ENCODE data around the gene ADAMTSL1. TPM values are rescaled to one million over a fixed set of nuclear protein-coding genes. Genes with fewer than 3 reads are reported as not detected.
A peak's percentile ranks its signal among the peaks of the same experiment; 100 is the strongest.

ADAMTSL1 gene
- total RNA-seq, 1 experiment from 2014 or later: 1.2 TPM

DNA sequence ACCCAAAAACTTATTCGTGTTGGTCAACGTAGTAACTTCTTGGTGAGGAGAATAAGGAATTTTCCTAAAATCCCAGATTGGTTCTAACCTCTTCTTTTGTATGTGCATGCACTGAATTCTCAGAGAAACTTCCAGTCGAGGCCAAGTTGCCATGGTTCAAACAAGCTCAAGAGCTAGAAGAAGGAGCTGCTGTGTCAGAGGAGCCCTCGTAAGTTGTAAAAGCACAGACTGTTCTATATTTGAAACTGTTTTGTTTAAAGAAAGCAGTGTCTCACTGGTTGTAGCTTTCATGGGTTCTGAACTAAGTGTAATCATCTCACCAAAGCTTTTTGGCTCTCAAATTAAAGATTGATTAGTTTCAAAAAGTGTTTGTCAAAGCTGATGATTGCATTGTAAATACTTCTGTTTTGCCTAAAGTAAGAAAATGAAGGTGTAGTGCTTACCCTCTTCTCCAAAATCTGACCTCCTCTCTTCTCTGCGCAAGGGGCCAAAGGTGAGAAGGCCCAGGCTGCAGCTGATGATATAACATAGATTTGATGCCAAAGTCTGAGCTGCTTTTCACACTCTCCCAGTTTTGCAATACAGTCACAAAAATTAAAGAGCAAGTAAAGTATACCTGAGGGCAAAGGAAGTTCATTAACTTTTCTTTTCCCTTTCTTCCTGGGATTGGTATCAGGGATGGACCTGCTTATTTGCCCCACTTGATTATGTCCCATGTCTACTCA, 210.8 kb downstream of the ADAMTSL1 start:
- H3K9ac ChIP-seq (ENCODE audit: extremely low read depth, insufficient read length, low read length): no peak overlapping the region
- H3K14ac ChIP-seq (ENCODE audit: insufficient read depth, low read length): no peak overlapping the region
- H3K79me2 ChIP-seq (ENCODE audit: insufficient read depth, low read length): no peaks in the 10 kb centered on the region
- peak overlapping the region in 1 of 3 experiments; percentile 8; a peak in 2 of 7 replicates for H3K27ac Mint-ChIP-seq
- TF ChIP-seq, protein P1, sequence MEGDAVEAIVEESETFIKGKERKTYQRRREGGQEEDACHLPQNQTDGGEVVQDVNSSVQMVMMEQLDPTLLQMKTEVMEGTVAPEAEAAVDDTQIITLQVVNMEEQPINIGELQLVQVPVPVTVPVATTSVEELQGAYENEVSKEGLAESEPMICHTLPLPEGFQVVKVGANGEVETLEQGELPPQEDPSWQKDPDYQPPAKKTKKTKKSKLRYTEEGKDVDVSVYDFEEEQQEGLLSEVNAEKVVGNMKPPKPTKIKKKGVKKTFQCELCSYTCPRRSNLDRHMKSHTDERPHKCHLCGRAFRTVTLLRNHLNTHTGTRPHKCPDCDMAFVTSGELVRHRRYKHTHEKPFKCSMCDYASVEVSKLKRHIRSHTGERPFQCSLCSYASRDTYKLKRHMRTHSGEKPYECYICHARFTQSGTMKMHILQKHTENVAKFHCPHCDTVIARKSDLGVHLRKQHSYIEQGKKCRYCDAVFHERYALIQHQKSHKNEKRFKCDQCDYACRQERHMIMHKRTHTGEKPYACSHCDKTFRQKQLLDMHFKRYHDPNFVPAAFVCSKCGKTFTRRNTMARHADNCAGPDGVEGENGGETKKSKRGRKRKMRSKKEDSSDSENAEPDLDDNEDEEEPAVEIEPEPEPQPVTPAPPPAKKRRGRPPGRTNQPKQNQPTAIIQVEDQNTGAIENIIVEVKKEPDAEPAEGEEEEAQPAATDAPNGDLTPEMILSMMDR (conservative IDR thresholded peaks at IDR 0.05): no peak
- H3K9me3 ChIP-seq (ENCODE audit: control insufficient read depth, low read depth, low read length): no peaks in the 10 kb centered on the region
- H3K4me3 Mint-ChIP-seq: no peak overlapping the region
- H3K27ac ChIP-seq (ENCODE audit: insufficient read length, low read depth, low read length): no peak overlapping the region
- no peaks in the 10 kb centered on the region for H4K20me1 ChIP-seq (ENCODE audit: control insufficient read depth, insufficient read depth, insufficient read length)
- no peaks in the 10 kb centered on the region for H3K27me3 Mint-ChIP-seq (ENCODE audit: low read depth)
- no peak overlapping the region for H3K18ac ChIP-seq (ENCODE audit: insufficient read length, low read depth, low read length)
- no peak overlapping the region for H3K4me2 ChIP-seq (ENCODE audit: insufficient read depth, insufficient read length, low read length)
- H3K4ac ChIP-seq (ENCODE audit: low read depth, low read length): no peak overlapping the region
- no peaks in the 10 kb centered on the region for H3K9me3 Mint-ChIP-seq
- DNase-seq: no peak
- no peak overlapping the region for H3K23ac ChIP-seq (ENCODE audit: insufficient read length, low read depth, low read length)
- H2BK12ac ChIP-seq (ENCODE audit: insufficient read length, low read depth, low read length): no peak overlapping the region
- no peak overlapping the region for H2BK15ac ChIP-seq (ENCODE audit: low read depth, low read length)
- H3K4me1 Mint-ChIP-seq: no peaks in the 10 kb centered on the region
- H2BK120ac ChIP-seq (ENCODE audit: low read depth, low read length, poor library complexity, severe bottlenecking): no peak overlapping the region
- H3T11ph ChIP-seq (ENCODE audit: low read length): no peak overlapping the region
- no peaks in the 10 kb centered on the region for H3K4me1 ChIP-seq (ENCODE audit: insufficient read depth, low read length)
- H2AFZ ChIP-seq (ENCODE audit: low read length): no peak overlapping the region
- H2BK5ac ChIP-seq (ENCODE audit: insufficient read length, low read length): no peak overlapping the region
- H3K56ac ChIP-seq (ENCODE audit: insufficient read length, low read depth, low read length): no peak overlapping the region
- H3K79me1 ChIP-seq (ENCODE audit: insufficient read depth, low read depth, low read length, poor library complexity, severe bottlenecking): no peaks in the 10 kb centered on the region
- H3K23me2 ChIP-seq (ENCODE audit: insufficient read length, low read depth, low read length, poor library complexity, severe bottlenecking): no peaks in the 10 kb centered on the region
- no peak overlapping the region for H4K5ac ChIP-seq (ENCODE audit: insufficient read length, low read depth, low read length)
- no peaks in the 10 kb centered on the region for H3K36me3 Mint-ChIP-seq (ENCODE audit: insufficient read depth in 1 of 3, low read depth in 3 of 3)
- H3K27me3 ChIP-seq (ENCODE audit: insufficient read depth, low read length): no peaks in the 10 kb centered on the region
- no peak overlapping the region for H2BK20ac ChIP-seq (ENCODE audit: low read depth, low read length, poor library complexity, severe bottlenecking)
- WGBS (ENCODE audit: extremely low coverage, insufficient read length, low lambda C conversion rate): no CpG with 5 or more reads among the region's 5 CpGs
- no peak overlapping the region for H4K91ac ChIP-seq (ENCODE audit: insufficient read length, low read depth, low read length)
- H2AK5ac ChIP-seq (ENCODE audit: insufficient read length, low read length): no peak overlapping the region
- H4K8ac ChIP-seq (replicated peaks; ENCODE audit: insufficient read length, low read depth, low read length): no peak overlapping the region

Data from H9 (cell line).